ENCODE results near the gene EN2.

The EN2 gene

DNA sequence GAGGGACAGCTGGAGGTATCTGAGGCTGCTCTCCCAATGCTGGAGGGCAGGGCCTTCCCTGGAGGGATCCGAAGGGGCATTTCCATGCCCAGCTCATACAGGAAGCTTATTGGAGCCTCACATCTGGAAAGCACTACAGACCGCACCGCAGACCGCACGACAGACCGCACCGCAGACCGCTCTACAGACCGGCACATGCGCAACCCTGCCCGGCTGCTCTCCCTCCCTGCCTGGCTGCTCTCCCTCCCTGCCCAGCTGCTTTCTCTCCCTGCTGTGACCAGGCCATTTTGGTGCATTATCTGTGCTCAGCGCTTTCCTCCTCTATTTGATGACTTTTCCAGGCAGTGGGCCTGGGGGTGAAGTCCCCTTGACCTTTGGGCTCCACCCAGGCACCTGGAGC, 39.6 kb upstream of the EN2 start:
- no peak overlapping the region for H2AFZ ChIP-seq (ENCODE audit: low read depth)
- TF ChIP-seq, protein P1, sequence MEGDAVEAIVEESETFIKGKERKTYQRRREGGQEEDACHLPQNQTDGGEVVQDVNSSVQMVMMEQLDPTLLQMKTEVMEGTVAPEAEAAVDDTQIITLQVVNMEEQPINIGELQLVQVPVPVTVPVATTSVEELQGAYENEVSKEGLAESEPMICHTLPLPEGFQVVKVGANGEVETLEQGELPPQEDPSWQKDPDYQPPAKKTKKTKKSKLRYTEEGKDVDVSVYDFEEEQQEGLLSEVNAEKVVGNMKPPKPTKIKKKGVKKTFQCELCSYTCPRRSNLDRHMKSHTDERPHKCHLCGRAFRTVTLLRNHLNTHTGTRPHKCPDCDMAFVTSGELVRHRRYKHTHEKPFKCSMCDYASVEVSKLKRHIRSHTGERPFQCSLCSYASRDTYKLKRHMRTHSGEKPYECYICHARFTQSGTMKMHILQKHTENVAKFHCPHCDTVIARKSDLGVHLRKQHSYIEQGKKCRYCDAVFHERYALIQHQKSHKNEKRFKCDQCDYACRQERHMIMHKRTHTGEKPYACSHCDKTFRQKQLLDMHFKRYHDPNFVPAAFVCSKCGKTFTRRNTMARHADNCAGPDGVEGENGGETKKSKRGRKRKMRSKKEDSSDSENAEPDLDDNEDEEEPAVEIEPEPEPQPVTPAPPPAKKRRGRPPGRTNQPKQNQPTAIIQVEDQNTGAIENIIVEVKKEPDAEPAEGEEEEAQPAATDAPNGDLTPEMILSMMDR (conservative IDR thresholded peaks at IDR 0.05; ENCODE audit: low read depth, low read length), result no peak
- H3K9ac ChIP-seq, result no peak overlapping the region
- H3K4me3 ChIP-seq (IDR thresholded peaks at IDR 0.05; ENCODE audit: insufficient read depth, low read depth, low read length), result no peak overlapping the region
- H3K4me2 ChIP-seq, result no peak overlapping the region
- H3K27ac ChIP-seq, result no peak overlapping the region
- H4K20me1 ChIP-seq (ENCODE audit: insufficient read depth), result no peaks in the 10 kb centered on the region
- H3K27me3 ChIP-seq (ENCODE audit: insufficient read depth, low read depth), result peaks cover 27% of the 10 kb centered on the region; the same call in 1 of the 2 replicates
- H3K36me3 ChIP-seq (ENCODE audit: insufficient read depth), result no peaks in the 10 kb centered on the region
- no peaks in the 10 kb centered on the region for H3K79me2 ChIP-seq (ENCODE audit: insufficient read depth, low read depth)
- no peaks in the 10 kb centered on the region for H3K4me1 ChIP-seq (ENCODE audit: low read depth, poor library complexity, severe bottlenecking)

DNA sequence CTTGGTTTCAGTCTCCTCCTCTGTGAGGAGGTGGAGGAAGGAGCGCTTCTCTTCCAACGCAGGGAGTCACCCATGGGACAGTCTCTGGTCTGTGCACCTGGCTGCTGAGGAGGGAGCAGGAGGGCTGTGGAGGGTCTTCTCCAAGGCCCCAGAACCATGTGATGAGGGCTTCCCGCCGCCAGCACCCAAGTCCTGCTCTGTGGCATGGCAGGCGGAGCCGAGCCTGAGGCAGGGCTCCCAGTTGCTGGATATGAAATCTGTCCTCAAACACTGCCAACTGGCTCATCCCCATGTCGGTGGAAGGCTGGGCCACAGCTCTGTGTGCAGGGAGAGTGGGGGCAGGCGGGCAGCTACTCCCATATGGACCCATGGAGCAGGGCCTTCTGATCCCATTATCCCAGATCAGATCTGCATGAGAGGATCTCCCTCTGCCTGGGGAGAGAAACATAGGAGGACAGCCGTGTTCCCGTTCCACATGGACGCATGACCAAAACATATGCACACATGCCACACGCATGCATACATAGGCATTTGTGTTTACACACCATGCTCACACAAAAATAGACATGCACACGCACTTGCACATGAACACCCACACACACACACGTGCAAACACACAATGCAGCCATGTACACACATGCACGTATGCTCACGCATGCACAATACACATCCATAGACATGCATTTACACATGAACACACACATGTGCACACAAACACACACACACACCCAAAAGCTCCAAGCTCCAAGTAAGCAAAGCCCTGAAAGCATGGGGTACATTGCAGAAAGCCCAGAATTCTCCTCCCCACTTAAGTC, 38.8 kb upstream of the EN2 start:
- Histone ChIP-seq H3K4me3 (IDR thresholded peaks at IDR 0.05; ENCODE audit: insufficient read depth, low read depth, low read length) (no peak overlapping the region), H3K27me3 (ENCODE audit: insufficient read depth, low read depth) (peaks cover 27% of the 10 kb centered on the region; the same call in 1 of the 2 replicates), H3K4me2 (no peak overlapping the region), H3K4me1 (ENCODE audit: low read depth, poor library complexity, severe bottlenecking) (no peaks in the 10 kb centered on the region), H4K20me1 (ENCODE audit: insufficient read depth) (no peaks in the 10 kb centered on the region), H3K36me3 (ENCODE audit: insufficient read depth) (no peaks in the 10 kb centered on the region), H3K27ac (no peak overlapping the region), H3K79me2 (ENCODE audit: insufficient read depth, low read depth) (no peaks in the 10 kb centered on the region), H3K9ac (no peak overlapping the region), H2AFZ (ENCODE audit: low read depth) (no peak overlapping the region; the same call in 1 of the 2 replicates)
- TF ChIP-seq, protein P1 (conservative IDR thresholded peaks at IDR 0.05; ENCODE audit: low read depth, low read length), result no peak

DNA sequence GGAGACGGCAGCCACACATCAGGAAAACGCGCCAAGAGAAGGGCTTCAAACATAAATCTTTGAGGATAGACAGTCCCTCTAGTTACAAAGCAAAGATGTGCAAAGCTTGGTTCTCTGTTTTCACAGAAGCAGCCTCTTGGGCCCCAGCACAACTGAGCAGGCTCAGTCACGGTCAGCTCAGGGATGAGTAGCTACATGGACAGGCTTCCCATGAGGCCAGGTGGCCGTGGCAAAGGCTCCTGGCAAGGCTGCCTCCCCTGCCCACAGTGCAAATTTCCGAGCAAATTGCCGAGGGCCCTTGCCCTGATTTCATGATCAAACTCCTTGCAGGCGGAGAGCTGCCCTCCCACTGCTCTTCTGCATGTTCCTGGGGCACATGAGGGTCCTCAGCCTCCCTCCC, 37.8 kb upstream of the EN2 start:
- H3K4me1 ChIP-seq (ENCODE audit: low read depth, poor library complexity, severe bottlenecking), result no peaks in the 10 kb centered on the region
- no peak overlapping the region for H3K9ac ChIP-seq
- H3K36me3 ChIP-seq (ENCODE audit: insufficient read depth), result no peaks in the 10 kb centered on the region
- H2AFZ ChIP-seq (ENCODE audit: low read depth), result no peak overlapping the region; the same call in 1 of the 2 replicates
- no peak overlapping the region for H3K4me3 ChIP-seq (IDR thresholded peaks at IDR 0.05; ENCODE audit: insufficient read depth, low read depth, low read length)
- H3K27me3 ChIP-seq (ENCODE audit: insufficient read depth, low read depth), result peaks cover 27% of the 10 kb centered on the region; the same call in 1 of the 2 replicates
- TF ChIP-seq, protein P1 (conservative IDR thresholded peaks at IDR 0.05; ENCODE audit: low read depth, low read length), result no peak
- no peaks in the 10 kb centered on the region for H4K20me1 ChIP-seq (ENCODE audit: insufficient read depth)
- no peak overlapping the region for H3K27ac ChIP-seq
- H3K79me2 ChIP-seq (ENCODE audit: insufficient read depth, low read depth), result no peaks in the 10 kb centered on the region
- H3K4me2 ChIP-seq, result no peak overlapping the region

DNA sequence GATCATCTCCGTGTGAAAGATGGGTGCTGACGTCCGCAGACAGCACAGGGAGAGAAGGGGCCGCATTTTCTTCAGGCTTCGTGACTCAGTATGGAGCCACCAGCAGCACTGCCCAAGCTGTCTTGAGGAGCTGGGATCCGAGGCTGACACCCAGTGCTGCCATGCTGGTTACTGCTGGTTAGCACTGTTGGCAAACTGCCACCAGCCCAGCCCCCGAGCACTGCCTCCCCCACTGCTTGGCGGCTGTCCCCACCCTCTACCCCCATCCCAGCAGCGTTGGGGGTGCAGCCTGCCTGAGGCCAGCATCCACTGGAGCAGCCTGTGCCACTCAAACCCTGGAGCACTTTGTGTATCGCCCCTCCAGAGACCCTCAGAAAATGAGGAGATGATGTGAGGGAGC, 35.8 kb upstream of the EN2 start:
- no peak overlapping the region for H3K9ac ChIP-seq
- no peak overlapping the region for H3K27ac ChIP-seq
- H4K20me1 ChIP-seq (ENCODE audit: insufficient read depth), result no peaks in the 10 kb centered on the region
- H3K4me1 ChIP-seq (ENCODE audit: low read depth, poor library complexity, severe bottlenecking), result no peaks in the 10 kb centered on the region
- no peak overlapping the region for H2AFZ ChIP-seq (ENCODE audit: low read depth)
- no peaks in the 10 kb centered on the region for H3K36me3 ChIP-seq (ENCODE audit: insufficient read depth)
- H3K4me3 ChIP-seq (IDR thresholded peaks at IDR 0.05; ENCODE audit: insufficient read depth, low read depth, low read length), result no peak overlapping the region
- no peaks in the 10 kb centered on the region for H3K79me2 ChIP-seq (ENCODE audit: insufficient read depth, low read depth)
- TF ChIP-seq, protein P1 (conservative IDR thresholded peaks at IDR 0.05; ENCODE audit: low read depth, low read length), result no peak
- H3K27me3 ChIP-seq (ENCODE audit: insufficient read depth, low read depth), result peaks cover 22% of the 10 kb centered on the region; the same call in 1 of the 2 replicates
- no peak overlapping the region for H3K4me2 ChIP-seq

Data from KMS-11 (cell line).